HAP-1 (cell line): ENCODE results near the gene CRYL1.

Source experiments
- DNase-seq, 2 experiments: peaks; one replicate each; pipeline ENCODE4 v3.0.0-alpha.2; 2016 to 2020; ENCODE audit warnings: low spot score in 2 of 2
- H3K27me3 ChIP-seq: fragments of 250-450 bp; sonication (Bioruptor Pico); 2 replicates; pipeline ENCODE4 v1.5.1; 2020; ENCODE audit warnings: low read depth, mild to moderate bottlenecking, moderate library complexity
- H3K36me3 ChIP-seq: fragments of 250-450 bp; sonication (Bioruptor Pico); replicated peaks from 2 replicates; pipeline ENCODE4 v1.5.1; 2020; ENCODE audit warnings: mild to moderate bottlenecking
- H3K4me1 ChIP-seq: fragments of 250-450 bp; sonication (Bioruptor Pico); 2 replicates; pipeline ENCODE4 v1.5.1; 2020; ENCODE audit warnings: mild to moderate bottlenecking
- H3K4me3 ChIP-seq: fragments of 250-450 bp; sonication (Bioruptor Pico); 2 replicates; pipeline ENCODE4 v1.5.1; 2020; ENCODE audit warnings: mild to moderate bottlenecking, moderate library complexity
- H3K9me3 ChIP-seq: fragments of 250-450 bp; sonication (Bioruptor Pico); 2 replicates; pipeline ENCODE4 v1.5.1; 2020; ENCODE audit warnings: mild to moderate bottlenecking, moderate library complexity
- in situ Hi-C: fragments of 300-500 bp; cut with MboI; formaldehyde crosslinking; loops from 3 replicates; pipeline ENCODE4 v1.14.3; 2020; ENCODE audit warnings: low sequenced_read_pairs, inconsistent platforms, mixed read lengths

CRYL1 gene

DNA sequence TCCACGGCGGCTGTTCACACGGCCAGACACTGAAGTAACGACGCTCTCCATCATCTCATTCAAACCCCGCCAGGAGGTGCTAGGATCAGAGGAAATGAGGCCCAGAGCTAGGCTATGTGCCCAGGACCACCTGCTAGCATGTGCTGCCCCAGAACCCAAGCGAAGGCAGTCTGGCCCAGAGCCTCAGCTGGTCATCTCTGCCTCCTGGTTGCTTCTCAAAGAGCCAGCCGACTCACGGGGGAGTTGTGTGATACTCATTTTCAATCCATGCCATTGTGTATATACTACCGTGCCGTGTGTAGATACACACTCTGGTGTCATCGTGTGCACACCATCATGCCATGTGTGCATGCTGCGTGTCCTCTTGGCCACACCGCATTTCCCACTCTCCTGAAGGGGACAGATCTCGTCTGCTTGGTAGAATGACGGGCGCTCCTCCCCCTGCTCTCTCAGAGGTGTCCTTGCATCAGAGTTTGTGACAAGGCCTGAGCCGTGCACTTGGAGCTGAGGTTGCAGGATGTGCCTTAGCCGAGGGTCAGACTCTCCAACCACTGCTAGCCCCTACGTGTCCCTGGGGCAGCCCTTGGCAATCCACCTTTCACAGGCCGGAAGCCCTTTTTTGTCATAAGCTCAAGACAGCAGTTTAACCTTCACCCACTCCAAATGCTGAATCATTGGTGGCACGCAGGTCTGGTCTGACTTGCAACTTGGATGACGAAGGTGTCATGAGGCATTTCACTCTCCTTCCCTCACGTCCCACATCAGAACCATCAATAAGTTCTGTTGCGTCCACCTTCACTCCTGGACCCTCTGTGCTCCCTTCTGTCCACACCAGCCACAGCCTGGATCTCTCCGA is 130.4 kb downstream of the CRYL1 start:
- H3K9me3 ChIP-seq: no peaks in the 10 kb centered on the region; the same call in 1 of the 2 replicates
- H3K4me1 ChIP-seq: no peaks in the 10 kb centered on the region
- no peaks in the 10 kb centered on the region for H3K27me3 ChIP-seq
- DNase-seq: no peak
- in situ Hi-C loops: no loop called here
- no peak overlapping the region for H3K4me3 ChIP-seq
- H3K36me3 ChIP-seq: no peaks in the 10 kb centered on the region

DNA sequence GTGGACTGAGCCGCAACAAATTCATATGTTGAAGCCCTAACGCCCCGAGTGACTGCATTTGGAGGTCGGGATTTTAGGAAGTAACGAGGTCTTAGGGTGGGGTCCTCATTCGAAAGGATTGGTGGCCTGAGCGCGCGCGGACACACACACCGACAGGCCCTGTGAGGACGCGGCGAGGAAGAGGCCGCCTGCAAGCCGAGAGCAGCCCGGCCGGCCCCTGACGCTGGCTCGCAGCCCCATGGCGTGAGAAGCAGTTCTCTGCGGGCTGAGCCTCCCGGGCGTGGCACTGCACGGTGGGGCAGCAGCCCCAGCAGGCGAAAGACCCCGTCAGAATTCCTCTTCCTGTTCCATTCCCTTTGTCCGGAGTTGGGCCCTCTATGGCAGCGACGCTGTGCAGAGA is 131.2 kb downstream of the CRYL1 start:
- Histone ChIP-seq H3K4me1 (no peaks in the 10 kb centered on the region), H3K27me3 (no peaks in the 10 kb centered on the region), H3K9me3 (no peaks in the 10 kb centered on the region; the same call in 1 of the 2 replicates), H3K4me3 (no peak overlapping the region), H3K36me3 (no peaks in the 10 kb centered on the region)
- DNase-seq: no peak
- in situ Hi-C loops: no loop called here

DNA sequence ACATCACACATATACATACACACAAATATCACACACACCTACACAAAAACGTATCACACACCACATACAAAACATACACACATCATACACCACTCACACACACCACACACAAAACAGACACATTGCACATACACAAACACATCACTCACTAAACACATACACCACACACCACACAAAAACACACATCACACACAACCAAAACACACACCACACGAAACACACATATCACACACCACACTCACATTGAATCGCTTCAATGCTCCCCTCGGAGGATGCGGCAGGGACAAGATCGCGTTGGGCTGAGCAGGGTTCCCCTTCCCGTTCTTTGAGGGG is 131.5 kb downstream of the CRYL1 start:
- Histone ChIP-seq H3K9me3 (no peaks in the 10 kb centered on the region; the same call in 1 of the 2 replicates), H3K36me3 (no peaks in the 10 kb centered on the region), H3K4me3 (no peak overlapping the region), H3K27me3 (no peaks in the 10 kb centered on the region), H3K4me1 (no peaks in the 10 kb centered on the region)
- no peak for DNase-seq
- in situ Hi-C loops: no loop called here

DNA sequence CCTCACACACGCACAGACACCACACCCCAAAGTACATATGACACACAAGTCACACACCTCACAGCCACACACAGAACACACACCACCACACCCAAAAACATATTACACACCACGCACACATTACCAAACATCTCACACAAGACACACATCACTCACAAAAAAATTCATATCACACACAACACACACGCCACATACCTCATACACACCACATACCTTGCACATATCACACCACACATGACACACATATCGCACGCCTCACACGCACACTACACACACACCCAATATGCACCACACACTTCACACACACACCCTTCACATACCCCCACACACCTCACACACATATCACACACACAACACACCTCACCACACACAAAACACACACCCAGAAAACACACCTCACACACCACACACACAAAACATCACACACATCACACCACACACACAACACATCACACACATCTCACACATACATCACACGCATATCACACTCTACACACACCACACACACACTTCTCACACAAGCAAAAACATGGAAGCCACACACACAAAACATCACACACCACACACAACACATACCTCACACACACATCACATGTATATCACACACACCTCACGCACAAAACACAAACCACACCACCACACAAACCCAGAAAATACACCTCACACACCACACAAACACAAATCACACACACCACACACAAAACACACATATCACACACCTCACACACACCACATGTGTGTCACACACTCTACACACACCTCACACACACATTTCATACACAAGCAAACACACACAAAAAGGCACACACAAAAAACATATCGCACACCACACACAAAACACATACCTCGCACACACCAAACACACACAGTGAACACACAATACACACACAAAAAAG is 132.1 kb downstream of the CRYL1 start:
- DNase-seq: no peak
- Histone ChIP-seq H3K9me3 (no peaks in the 10 kb centered on the region; the same call in 1 of the 2 replicates), H3K36me3 (no peaks in the 10 kb centered on the region), H3K4me1 (no peaks in the 10 kb centered on the region), H3K27me3 (no peaks in the 10 kb centered on the region), H3K4me3 (no peak overlapping the region)
- in situ Hi-C loops: no loop called here

DNA sequence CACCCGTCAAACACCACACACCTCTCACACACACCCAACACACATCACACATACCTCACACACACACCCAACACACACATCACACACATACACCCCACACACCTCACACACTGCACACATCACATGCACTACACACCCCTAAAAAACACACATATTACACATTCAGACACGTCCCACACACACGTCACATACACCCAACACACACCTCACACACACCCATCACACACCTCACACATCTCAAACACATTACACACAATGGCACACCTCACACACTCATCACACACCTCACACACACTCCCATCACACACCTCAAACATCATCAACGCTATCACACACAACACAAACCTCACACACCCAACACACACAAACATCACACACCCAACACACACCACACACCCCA is 133.1 kb downstream of the CRYL1 start:
- no peaks in the 10 kb centered on the region for H3K36me3 ChIP-seq
- in situ Hi-C loops: no loop called here

DNA sequence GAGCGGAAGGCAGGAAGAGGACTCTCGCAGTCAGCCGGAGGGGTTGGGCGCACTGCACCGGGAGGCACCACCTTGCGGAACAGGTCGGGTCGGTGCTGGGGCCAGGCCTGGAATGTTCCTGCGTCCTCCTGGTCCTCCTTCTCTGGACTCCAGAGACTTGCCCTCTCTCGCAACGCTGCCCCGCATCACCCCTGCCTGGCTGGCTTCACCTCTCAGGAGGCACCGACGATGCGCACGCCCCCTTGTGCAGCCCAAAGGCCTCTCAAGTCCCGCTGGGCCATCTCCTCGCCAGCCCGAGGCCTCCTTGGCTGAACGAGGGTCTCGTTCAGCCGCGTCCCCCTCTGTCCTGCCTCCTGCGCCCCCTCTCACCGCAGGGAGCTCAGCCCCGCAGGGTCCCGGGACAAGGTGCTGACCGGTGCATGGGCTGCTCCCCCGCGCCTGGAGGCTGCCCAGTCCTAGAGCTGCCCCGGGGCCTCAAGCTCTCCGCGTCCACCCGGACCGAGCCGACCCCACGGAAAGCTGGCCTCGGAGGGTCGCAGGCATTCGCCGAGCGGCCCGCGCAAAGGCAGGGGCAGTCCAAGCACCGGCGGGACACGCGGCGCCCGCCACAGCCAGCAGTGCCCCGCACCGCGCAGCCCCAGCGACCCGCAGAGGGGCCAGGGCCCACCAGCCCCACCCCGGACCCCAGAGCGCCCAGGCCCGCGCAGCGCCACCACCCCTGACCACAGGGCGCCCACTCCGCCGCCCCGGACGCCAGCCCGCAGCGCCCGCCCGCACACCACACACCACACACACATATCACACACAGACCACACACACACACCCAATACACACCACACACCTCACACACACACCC is 133.8 kb downstream of the CRYL1 start:
- Histone ChIP-seq H3K27me3 (no peaks in the 10 kb centered on the region), H3K9me3 (no peaks in the 10 kb centered on the region; the same call in 1 of the 2 replicates), H3K4me3 (no peak overlapping the region), H3K36me3 (no peaks in the 10 kb centered on the region), H3K4me1 (no peaks in the 10 kb centered on the region)
- in situ Hi-C loops: no loop called here
- no peak for DNase-seq

More for the DNA sequence above, 133.1 kb downstream of the CRYL1 start:
- DNase-seq: no peak
- Histone ChIP-seq H3K4me1 (no peaks in the 10 kb centered on the region), H3K9me3 (no peaks in the 10 kb centered on the region; the same call in 1 of the 2 replicates), H3K27me3 (no peaks in the 10 kb centered on the region), H3K4me3 (no peak overlapping the region)

GRCh38 chr13:20390526-20391175 is 135.0 kb downstream of the CRYL1 start:
- Histone ChIP-seq H3K4me3 (no peak overlapping the region), H3K9me3 (no peaks in the 10 kb centered on the region), H3K27me3 (no peaks in the 10 kb centered on the region), H3K4me1 (no peaks in the 10 kb centered on the region), H3K36me3 (no peaks in the 10 kb centered on the region)
- in situ Hi-C loops: no loop called here
- DNase-seq: no peak

DNA sequence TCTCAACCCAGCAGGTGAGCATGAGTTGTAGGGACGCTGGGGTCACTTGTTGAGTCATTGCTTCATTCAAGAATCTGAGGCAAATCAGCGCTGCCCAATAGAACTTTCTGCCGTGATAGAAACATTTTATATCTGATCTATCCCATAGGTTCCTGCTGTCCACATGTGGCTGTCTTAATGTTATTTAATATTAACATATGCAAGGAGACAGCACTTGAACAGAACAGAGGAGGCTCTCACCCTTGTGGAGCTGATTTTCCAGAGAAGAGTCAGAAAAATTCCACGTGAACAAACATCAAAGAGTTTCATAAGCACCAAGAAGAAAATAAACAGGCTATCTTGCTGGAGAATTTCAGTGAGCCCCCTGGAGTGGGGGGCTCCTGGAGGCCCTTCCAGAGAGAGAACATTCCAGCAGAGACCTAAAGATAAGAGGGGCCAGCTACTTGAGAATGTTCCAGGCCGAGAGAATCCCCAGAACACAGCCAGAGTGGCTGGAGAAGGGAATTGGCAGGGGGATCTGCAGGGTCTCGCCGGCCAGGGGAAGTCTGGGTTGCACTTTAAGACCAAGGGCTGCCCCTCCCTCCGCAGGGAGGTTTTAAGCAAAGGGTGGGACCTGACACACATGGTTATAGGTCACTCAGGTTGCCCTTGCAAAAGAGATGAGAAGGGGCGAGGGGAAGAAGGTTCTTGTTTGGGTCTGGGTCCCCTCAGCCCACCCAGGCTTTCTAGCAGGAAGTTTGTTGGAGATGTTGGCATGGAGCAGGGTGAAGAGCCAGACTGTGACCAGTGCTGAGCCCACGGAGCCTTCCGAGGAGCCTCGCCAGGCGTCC is 135.7 kb downstream of the CRYL1 start:
- H3K4me1 ChIP-seq: no peaks in the 10 kb centered on the region
- in situ Hi-C loops: no loop called here
- DNase-seq: no peak
- H3K9me3 ChIP-seq: no peaks in the 10 kb centered on the region
- H3K27me3 ChIP-seq: no peaks in the 10 kb centered on the region
- H3K4me3 ChIP-seq: no peak overlapping the region
- no peaks in the 10 kb centered on the region for H3K36me3 ChIP-seq

GRCh38 chr13:20388184-20388583 is 137.5 kb downstream of the CRYL1 start:
- Histone ChIP-seq H3K9me3 (no peaks in the 10 kb centered on the region), H3K27me3 (no peaks in the 10 kb centered on the region), H3K4me1 (no peaks in the 10 kb centered on the region), H3K36me3 (no peaks in the 10 kb centered on the region), H3K4me3 (no peak overlapping the region)
- no peak for DNase-seq
- in situ Hi-C loops: no loop called here

DNA sequence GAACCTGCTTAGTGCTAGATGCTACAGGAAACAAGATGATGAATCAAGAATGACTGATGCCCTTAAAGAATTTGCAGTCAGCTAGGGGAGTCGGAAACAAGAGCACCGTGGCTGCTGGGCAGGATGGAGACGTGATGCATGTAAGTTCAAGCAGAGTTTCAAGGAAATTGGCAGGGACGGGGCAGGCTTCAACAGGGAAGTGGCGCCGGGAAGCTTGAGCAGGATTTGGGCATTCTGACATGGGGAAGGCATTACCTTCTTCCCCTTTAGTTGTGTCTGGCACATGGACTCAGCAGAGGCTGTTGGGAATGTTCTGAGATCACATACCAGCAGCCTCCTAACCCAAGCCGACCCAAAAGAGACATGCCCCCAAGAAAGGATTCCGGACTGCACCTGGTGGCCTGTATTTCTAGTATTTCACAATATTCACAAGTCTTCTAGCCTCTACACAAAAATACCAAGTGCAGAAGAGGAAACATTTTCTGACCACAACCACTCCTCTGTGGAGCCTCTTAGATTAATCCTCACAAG is 138.2 kb downstream of the CRYL1 start:
- DNase-seq: no peak
- in situ Hi-C loops: no loop called here
- Histone ChIP-seq H3K36me3 (no peaks in the 10 kb centered on the region), H3K4me1 (no peaks in the 10 kb centered on the region), H3K4me3 (no peak overlapping the region), H3K27me3 (no peaks in the 10 kb centered on the region), H3K9me3 (no peaks in the 10 kb centered on the region)

- H3K27me3 ChIP-seq: no peaks in the 10 kb centered on the region
- in situ Hi-C loops: no loop called here
- H3K4me1 ChIP-seq: no peaks in the 10 kb centered on the region
- no peak for DNase-seq
- H3K9me3 ChIP-seq: no peaks in the 10 kb centered on the region
- no peaks in the 10 kb centered on the region for H3K36me3 ChIP-seq
- H3K4me3 ChIP-seq: no peak overlapping the region
Observed at GRCh38 chr13:20387006-20387405, 138.7 kb downstream of the CRYL1 start.

DNA sequence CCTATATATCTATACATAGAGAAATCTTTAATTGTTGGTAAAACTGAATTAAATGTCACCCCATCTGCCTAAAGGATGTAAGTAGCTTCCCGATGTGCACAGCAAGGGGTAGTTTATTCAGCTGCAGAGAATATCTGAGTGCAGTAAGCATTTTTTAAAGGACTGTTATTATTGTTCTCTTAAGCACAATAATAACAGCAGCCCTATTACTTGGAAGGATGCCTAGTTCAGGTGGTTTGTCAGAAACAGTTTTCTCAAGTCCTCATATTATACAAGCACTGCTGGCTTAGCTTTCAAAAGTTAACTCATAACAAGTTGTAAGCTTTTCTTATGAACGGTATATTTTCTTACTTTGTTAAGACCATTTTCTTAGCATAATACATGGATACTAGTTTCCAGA is 142.6 kb downstream of the CRYL1 start:
- Histone ChIP-seq H3K4me1 (no peaks in the 10 kb centered on the region), H3K27me3 (no peaks in the 10 kb centered on the region)

More for the DNA sequence above, 142.6 kb downstream of the CRYL1 start:
- Histone ChIP-seq H3K9me3 (no peaks in the 10 kb centered on the region), H3K36me3 (no peaks in the 10 kb centered on the region; the same call in 1 of the 2 replicates), H3K4me3 (no peak overlapping the region)
- DNase-seq: no peak
- in situ Hi-C loops: no loop called here
